Neural progenitor cell (in vitro differentiated cells): Measurements from ENCODE around the gene OPN1MW. TPM values are rescaled to one million over a fixed set of nuclear protein-coding genes. Genes with fewer than 3 reads are reported as not detected.
"Not testable (repeated sequence)": the region's sequence is repeated elsewhere in the genome, so short reads cannot be mapped to it uniquely, and the experiment has no call there.

Experiments used
- DNase-seq: peaks from one replicate; pipeline ENCODE4 v3.0.0-alpha.2; 2016; ENCODE audit warnings: low spot score
- H2AFZ ChIP-seq: fragments of 200-600 bp; sonication (generic); replicated peaks from 2 replicates; pipeline ENCODE4 v1.6.1; 2016; ENCODE audit warnings: antibody characterized with exemption
- H3F3A ChIP-seq: fragments of 200-600 bp; sonication (generic); 2 replicates; pipeline ENCODE4 v1.6.1; 2016; ENCODE audit warnings: antibody characterized with exemption, low read depth
- H3K27ac ChIP-seq: fragments of 200-600 bp; sonication (generic); 2 replicates; pipeline ENCODE4 v1.5.1; 2016; ENCODE audit warnings: mild to moderate bottlenecking
- H3K27me3 ChIP-seq: fragments of 200-600 bp; sonication (generic); 2 replicates; pipeline ENCODE4 v1.6.1; 2016; ENCODE audit warnings: mild to moderate bottlenecking, moderate library complexity
- H3K36me3 ChIP-seq: fragments of 200-600 bp; sonication (generic); 2 replicates; pipeline ENCODE4 v1.5.1; 2016
- H3K4me1 ChIP-seq: fragments of 200-600 bp; sonication (generic); 2 replicates; pipeline ENCODE4 v1.6.1; 2016; ENCODE audit warnings: mixed run types
- H3K4me2 ChIP-seq: fragments of 200-600 bp; sonication (generic); 2 replicates; pipeline ENCODE4 v1.6.1; 2016
- H3K4me3 ChIP-seq: fragments of 200-600 bp; sonication (generic); 2 replicates; pipeline ENCODE4 v1.5.1; 2016
- H3K79me2 ChIP-seq: fragments of 200-600 bp; sonication (generic); 2 replicates; pipeline ENCODE4 v1.6.1; 2016; ENCODE audit warnings: low read depth
- H3K9ac ChIP-seq: fragments of 200-600 bp; sonication (generic); 2 replicates; pipeline ENCODE4 v1.6.1; 2016
- H3K9me3 ChIP-seq: fragments of 200-600 bp; sonication (generic); 2 replicates; pipeline ENCODE4 v1.5.1; 2016; ENCODE audit warnings: low read depth
- H4K20me1 ChIP-seq: fragments of 200-600 bp; sonication (generic); 2 replicates; pipeline ENCODE4 v1.6.1; 2016; ENCODE audit warnings: low read depth
- H3K27ac Mint-ChIP-seq: 3 replicates; pipeline ENCODE4 v1.8.0; 2021; ENCODE audit warnings: mixed read lengths
- H3K27me3 Mint-ChIP-seq: 2 replicates; pipeline ENCODE4 v1.8.0; 2022; ENCODE audit warnings: low read depth, mild to moderate bottlenecking, inconsistent platforms, moderate library complexity, mixed read lengths; ENCODE audit not compliant: insufficient read depth
- H3K36me3 Mint-ChIP-seq: 3 replicates; pipeline ENCODE4 v1.8.0; 2021; ENCODE audit warnings: mixed read lengths
- H3K4me1 Mint-ChIP-seq: 3 replicates; pipeline ENCODE4 v1.8.0; 2021; ENCODE audit warnings: mixed read lengths
- H3K4me3 Mint-ChIP-seq: 3 replicates; pipeline ENCODE4 v1.8.0; 2021; ENCODE audit warnings: mild to moderate bottlenecking, moderate library complexity, mixed read lengths
- H3K9me3 Mint-ChIP-seq: 3 replicates; pipeline ENCODE4 v1.8.0; 2020; ENCODE audit warnings: mixed read lengths
- total RNA-seq: library from RNA; depleted of rRNA; stranded (reverse); fragments of >200 nt; gene quantifications from 2 replicates; pipeline ENCODE4 v1.2.3, GENCODE V29; 2015; ENCODE audit warnings: low replicate concordance

OPN1MW gene
- total RNA-seq, 1 donor from 2014 or later, result not detected

GRCh38 chrX:154151030-154151429 lies 31.4 kb upstream of the OPN1MW start:
- not testable (repeated sequence) for H3K9ac ChIP-seq, H3F3A ChIP-seq, H3K4me1 Mint-ChIP-seq, H3K4me3 ChIP-seq, H3K4me2 ChIP-seq, H3K27ac ChIP-seq, H3K27ac Mint-ChIP-seq, H3K36me3 ChIP-seq, H3K9me3 ChIP-seq, H3K27me3 Mint-ChIP-seq, H3K36me3 Mint-ChIP-seq, H3K27me3 ChIP-seq, H3K4me1 ChIP-seq, H2AFZ ChIP-seq, DNase-seq, H3K79me2 ChIP-seq, H3K9me3 Mint-ChIP-seq, H3K4me3 Mint-ChIP-seq, H4K20me1 ChIP-seq

- not testable (repeated sequence) for H3F3A ChIP-seq, H3K4me3 ChIP-seq, H3K27ac ChIP-seq, H3K4me2 ChIP-seq, H3K9ac ChIP-seq, DNase-seq, H3K36me3 ChIP-seq, H3K4me3 Mint-ChIP-seq, H3K36me3 Mint-ChIP-seq, H3K27me3 ChIP-seq, H3K79me2 ChIP-seq, H3K9me3 Mint-ChIP-seq, H2AFZ ChIP-seq, H3K9me3 ChIP-seq, H3K4me1 ChIP-seq, H4K20me1 ChIP-seq, H3K27me3 Mint-ChIP-seq, H3K27ac Mint-ChIP-seq, H3K4me1 Mint-ChIP-seq
Measured at GRCh38 chrX:154156221-154156620, 26.2 kb upstream of the OPN1MW start.

GRCh38 chrX:154157207-154157606 lies 25.2 kb upstream of the OPN1MW start:
- H3K4me2 ChIP-seq, H3K4me1 ChIP-seq, H3K4me3 Mint-ChIP-seq: not testable (repeated sequence)

GRCh38 chrX:154159345-154159744 lies 23.1 kb upstream of the OPN1MW start:
- H3K4me1 ChIP-seq, H4K20me1 ChIP-seq, H3K9ac ChIP-seq, H3F3A ChIP-seq, H3K9me3 Mint-ChIP-seq, DNase-seq, H3K27ac Mint-ChIP-seq, H3K27ac ChIP-seq, H3K9me3 ChIP-seq, H3K36me3 ChIP-seq, H3K27me3 Mint-ChIP-seq, H3K4me1 Mint-ChIP-seq, H2AFZ ChIP-seq, H3K36me3 Mint-ChIP-seq, H3K79me2 ChIP-seq, H3K4me3 Mint-ChIP-seq, H3K4me3 ChIP-seq, H3K27me3 ChIP-seq, H3K4me2 ChIP-seq: not testable (repeated sequence)

More at GRCh38 chrX:154157207-154157606, 25.2 kb upstream of the OPN1MW start:
- H3K9me3 Mint-ChIP-seq, H3K27ac Mint-ChIP-seq, H3K4me1 Mint-ChIP-seq, H3K36me3 ChIP-seq, H3K27me3 ChIP-seq, H3K9me3 ChIP-seq, H2AFZ ChIP-seq, H3F3A ChIP-seq, H3K9ac ChIP-seq, H4K20me1 ChIP-seq, DNase-seq, H3K36me3 Mint-ChIP-seq, H3K27me3 Mint-ChIP-seq, H3K4me3 ChIP-seq, H3K79me2 ChIP-seq, H3K27ac ChIP-seq: not testable (repeated sequence)

- H3K27ac ChIP-seq, H3K4me1 Mint-ChIP-seq, H3K9me3 ChIP-seq, H3K36me3 Mint-ChIP-seq, H3K27me3 Mint-ChIP-seq, DNase-seq, H2AFZ ChIP-seq, H3K36me3 ChIP-seq, H3K9ac ChIP-seq, H3K4me3 Mint-ChIP-seq, H3K79me2 ChIP-seq, H4K20me1 ChIP-seq, H3K27me3 ChIP-seq, H3F3A ChIP-seq, H3K4me1 ChIP-seq, H3K9me3 Mint-ChIP-seq, H3K4me2 ChIP-seq, H3K4me3 ChIP-seq, H3K27ac Mint-ChIP-seq: not testable (repeated sequence)
Measured at GRCh38 chrX:154164902-154165301, 17.5 kb upstream of the OPN1MW start.

GRCh38 chrX:154168384-154168783 lies 14.0 kb upstream of the OPN1MW start:
- H3K9me3 Mint-ChIP-seq, H3K4me3 Mint-ChIP-seq, H3K4me1 Mint-ChIP-seq: not testable (repeated sequence)

GRCh38 chrX:154172535-154172943 lies 9.9 kb upstream of the OPN1MW start:
- not testable (repeated sequence) for H3K4me1 Mint-ChIP-seq, H3K4me3 ChIP-seq, H3K79me2 ChIP-seq, DNase-seq, H3K9me3 ChIP-seq, H3K9ac ChIP-seq, H3K27me3 Mint-ChIP-seq, H3K9me3 Mint-ChIP-seq, H4K20me1 ChIP-seq, H3K36me3 Mint-ChIP-seq, H3K4me3 Mint-ChIP-seq, H3K27ac ChIP-seq, H3K4me1 ChIP-seq, H3K27ac Mint-ChIP-seq, H3K4me2 ChIP-seq, H3F3A ChIP-seq, H3K27me3 ChIP-seq, H2AFZ ChIP-seq, H3K36me3 ChIP-seq

More at GRCh38 chrX:154168384-154168783, 14.0 kb upstream of the OPN1MW start:
- not testable (repeated sequence) for H3K9ac ChIP-seq, H3K4me2 ChIP-seq, H3K27me3 ChIP-seq, H4K20me1 ChIP-seq, H3K36me3 Mint-ChIP-seq, H3K4me1 ChIP-seq, H3K4me3 ChIP-seq, H3K79me2 ChIP-seq, H3K27ac ChIP-seq, H3K36me3 ChIP-seq, DNase-seq, H2AFZ ChIP-seq, H3K9me3 ChIP-seq, H3K27ac Mint-ChIP-seq, H3K27me3 Mint-ChIP-seq, H3F3A ChIP-seq

- H3K36me3 Mint-ChIP-seq, H3K4me2 ChIP-seq, H3K27ac ChIP-seq, H2AFZ ChIP-seq, H3K9ac ChIP-seq, H3K36me3 ChIP-seq, H3K9me3 ChIP-seq, H3K27me3 Mint-ChIP-seq, H4K20me1 ChIP-seq, H3K4me1 ChIP-seq, DNase-seq, H3K27me3 ChIP-seq, H3K27ac Mint-ChIP-seq, H3K4me1 Mint-ChIP-seq, H3K4me3 ChIP-seq, H3K79me2 ChIP-seq, H3F3A ChIP-seq, H3K4me3 Mint-ChIP-seq, H3K9me3 Mint-ChIP-seq: not testable (repeated sequence)
Measured at GRCh38 chrX:154174356-154174755, 8.0 kb upstream of the OPN1MW start.

GRCh38 chrX:154183794-154184193 lies 1.4 kb downstream of the OPN1MW start:
- not testable (repeated sequence) for H3K36me3 Mint-ChIP-seq, H2AFZ ChIP-seq

More at GRCh38 chrX:154183794-154184193, 1.4 kb downstream of the OPN1MW start:
- not testable (repeated sequence) for H3K4me1 Mint-ChIP-seq, H3K79me2 ChIP-seq, H3F3A ChIP-seq, H3K9me3 Mint-ChIP-seq, H3K27me3 ChIP-seq, DNase-seq, H3K4me3 Mint-ChIP-seq, H4K20me1 ChIP-seq, H3K9ac ChIP-seq, H3K27ac Mint-ChIP-seq, H3K4me1 ChIP-seq, H3K36me3 ChIP-seq, H3K9me3 ChIP-seq, H3K27ac ChIP-seq, H3K4me3 ChIP-seq, H3K4me2 ChIP-seq, H3K27me3 Mint-ChIP-seq
